Tibial nerve (tissue), 4 donors: ENCODE data around the gene ELK1.

Source experiments
- CTCF ChIP-seq, 5 experiments: fragments of 200-600 bp in 3 of 5; fragments of 450-650 bp in 2 of 5; sonication (generic) in 3 of 5; IDR thresholded peaks; one replicate each; pipeline ENCODE4 v1.5.1; 2016 to 2019; ENCODE audit warnings: antibody characterized with exemption in 5 of 5, mild to moderate bottlenecking in 3 of 5, moderate library complexity in 2 of 5
- EP300 ChIP-seq, 2 donors: sonication (generic); formaldehyde crosslinking; IDR thresholded peaks; one replicate each; pipeline ENCODE4 v1.6.1; 2017; ENCODE audit warnings: antibody characterized with exemption in 2 of 2, mild to moderate bottlenecking in 1 of 2
- POLR2A ChIP-seq, 2 donors: fragments of 450-650 bp; IDR thresholded peaks; one replicate each; pipeline ENCODE4 v1.6.1; 2017; ENCODE audit warnings: antibody characterized with exemption in 2 of 2, mild to moderate bottlenecking in 2 of 2, moderate library complexity in 2 of 2

DNA sequence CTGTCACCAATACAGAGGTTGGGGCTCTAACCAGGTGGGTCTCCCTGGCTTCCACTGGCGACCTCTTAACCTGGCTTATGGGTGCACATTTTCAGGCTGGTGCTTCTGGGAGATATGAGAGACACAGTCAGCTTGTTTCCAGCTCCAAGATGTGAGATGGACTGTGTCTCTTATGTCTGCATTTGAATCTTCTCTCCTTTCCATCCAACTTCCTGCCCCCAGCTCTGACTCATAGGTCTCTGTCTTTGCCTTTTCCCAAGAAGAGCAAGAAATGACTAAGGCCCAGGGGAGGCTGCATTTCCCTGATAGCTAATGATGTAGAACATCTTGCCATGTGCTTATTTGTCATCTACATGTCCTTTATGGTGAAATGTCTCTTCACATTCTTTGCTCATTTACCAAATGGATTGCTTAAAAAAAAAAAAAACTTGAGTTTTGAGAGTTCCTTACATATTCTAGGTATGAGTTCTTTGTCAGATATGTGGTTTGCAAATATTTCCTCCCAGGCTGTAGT lies 11.8 kb upstream of the ELK1 start:
- TF ChIP-seq CTCF (IDR thresholded peaks at IDR 0.05) (no peak), EP300 (IDR thresholded peaks at IDR 0.05) (no peak), POLR2A (IDR thresholded peaks at IDR 0.05) (no peak)
